ENCODE measurements around the gene EML6.

DNA sequence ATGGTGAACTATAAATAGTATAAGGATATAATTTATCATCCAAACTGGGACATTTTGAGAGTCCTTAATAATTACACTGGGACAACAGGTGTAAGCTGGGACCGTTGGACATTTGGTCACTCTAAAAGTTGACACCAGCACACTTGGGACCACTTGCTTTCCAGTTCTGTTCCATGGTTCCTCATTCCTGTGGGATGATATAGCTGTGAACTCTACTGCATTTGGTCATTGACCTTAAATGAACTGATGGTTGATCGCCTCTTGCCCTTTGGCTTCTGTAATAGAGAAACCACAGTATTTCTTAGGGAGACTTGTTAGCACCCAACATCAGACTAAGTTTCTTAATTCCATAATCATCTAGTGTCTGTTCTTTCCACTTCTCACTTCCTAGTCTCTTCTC is 46.7 kb downstream of the EML6 start:
- TF ChIP-seq, protein P1, sequence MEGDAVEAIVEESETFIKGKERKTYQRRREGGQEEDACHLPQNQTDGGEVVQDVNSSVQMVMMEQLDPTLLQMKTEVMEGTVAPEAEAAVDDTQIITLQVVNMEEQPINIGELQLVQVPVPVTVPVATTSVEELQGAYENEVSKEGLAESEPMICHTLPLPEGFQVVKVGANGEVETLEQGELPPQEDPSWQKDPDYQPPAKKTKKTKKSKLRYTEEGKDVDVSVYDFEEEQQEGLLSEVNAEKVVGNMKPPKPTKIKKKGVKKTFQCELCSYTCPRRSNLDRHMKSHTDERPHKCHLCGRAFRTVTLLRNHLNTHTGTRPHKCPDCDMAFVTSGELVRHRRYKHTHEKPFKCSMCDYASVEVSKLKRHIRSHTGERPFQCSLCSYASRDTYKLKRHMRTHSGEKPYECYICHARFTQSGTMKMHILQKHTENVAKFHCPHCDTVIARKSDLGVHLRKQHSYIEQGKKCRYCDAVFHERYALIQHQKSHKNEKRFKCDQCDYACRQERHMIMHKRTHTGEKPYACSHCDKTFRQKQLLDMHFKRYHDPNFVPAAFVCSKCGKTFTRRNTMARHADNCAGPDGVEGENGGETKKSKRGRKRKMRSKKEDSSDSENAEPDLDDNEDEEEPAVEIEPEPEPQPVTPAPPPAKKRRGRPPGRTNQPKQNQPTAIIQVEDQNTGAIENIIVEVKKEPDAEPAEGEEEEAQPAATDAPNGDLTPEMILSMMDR (IDR thresholded peaks at IDR 0.05): no peak
- TF ChIP-seq POLR2A (IDR thresholded peaks at IDR 0.05): no peak

Data from Peyer's patch (tissue), 4 donors.